Mammary epithelial cell (primary cell): Measurements from ENCODE around the gene PERM1.

Source experiments
- CTCF ChIP-seq, 2 donors: IDR thresholded peaks in 1 of 2; conservative IDR thresholded peaks in 1 of 2; 2 replicates each; pipeline ENCODE4 v1.5.1; 2011 to 2012; ENCODE audit warnings: inconsistent platforms in 2 of 2, low read length in 2 of 2, mild to moderate bottlenecking in 2 of 2, control low read depth in 1 of 2, low read depth in 1 of 2; ENCODE audit not compliant: insufficient read depth in 1 of 2; ENCODE audit errors: extremely low read depth in 1 of 2
- EZH2 ChIP-seq: IDR thresholded peaks from 2 replicates; pipeline ENCODE4 v1.6.1; 2012; ENCODE audit warnings: low read length, inconsistent platforms, borderline replicate concordance

GRCh38 chr1:928825-929661 is 52.9 kb downstream of the PERM1 start:
- no peak for TF ChIP-seq CTCF (conservative IDR thresholded peaks at IDR 0.05 in 1 of 2, IDR thresholded peaks at IDR 0.05 in 1 of 2; ENCODE audit: extremely low read depth in 1 of 2, insufficient read depth in 1 of 2, low read depth in 1 of 2, low read length in 2 of 2)
- no peak for TF ChIP-seq EZH2
